Stimulated activated CD8-positive, alpha-beta memory T cell treated with anti-CD3 and anti-CD28 coated beads, Interleukin-12 subunit alpha, Interleukin-12 subunit beta, amount 100 ng/mL, for 1 hour (primary cell): ENCODE results near the gene CCN2.

ENCODE experiments used
- DNase-seq: peaks from one replicate; pipeline ENCODE4 v3.0.0-alpha.2; 2020; ENCODE audit warnings: low read depth

The CCN2 gene, protein sequence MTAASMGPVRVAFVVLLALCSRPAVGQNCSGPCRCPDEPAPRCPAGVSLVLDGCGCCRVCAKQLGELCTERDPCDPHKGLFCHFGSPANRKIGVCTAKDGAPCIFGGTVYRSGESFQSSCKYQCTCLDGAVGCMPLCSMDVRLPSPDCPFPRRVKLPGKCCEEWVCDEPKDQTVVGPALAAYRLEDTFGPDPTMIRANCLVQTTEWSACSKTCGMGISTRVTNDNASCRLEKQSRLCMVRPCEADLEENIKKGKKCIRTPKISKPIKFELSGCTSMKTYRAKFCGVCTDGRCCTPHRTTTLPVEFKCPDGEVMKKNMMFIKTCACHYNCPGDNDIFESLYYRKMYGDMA

DNA sequence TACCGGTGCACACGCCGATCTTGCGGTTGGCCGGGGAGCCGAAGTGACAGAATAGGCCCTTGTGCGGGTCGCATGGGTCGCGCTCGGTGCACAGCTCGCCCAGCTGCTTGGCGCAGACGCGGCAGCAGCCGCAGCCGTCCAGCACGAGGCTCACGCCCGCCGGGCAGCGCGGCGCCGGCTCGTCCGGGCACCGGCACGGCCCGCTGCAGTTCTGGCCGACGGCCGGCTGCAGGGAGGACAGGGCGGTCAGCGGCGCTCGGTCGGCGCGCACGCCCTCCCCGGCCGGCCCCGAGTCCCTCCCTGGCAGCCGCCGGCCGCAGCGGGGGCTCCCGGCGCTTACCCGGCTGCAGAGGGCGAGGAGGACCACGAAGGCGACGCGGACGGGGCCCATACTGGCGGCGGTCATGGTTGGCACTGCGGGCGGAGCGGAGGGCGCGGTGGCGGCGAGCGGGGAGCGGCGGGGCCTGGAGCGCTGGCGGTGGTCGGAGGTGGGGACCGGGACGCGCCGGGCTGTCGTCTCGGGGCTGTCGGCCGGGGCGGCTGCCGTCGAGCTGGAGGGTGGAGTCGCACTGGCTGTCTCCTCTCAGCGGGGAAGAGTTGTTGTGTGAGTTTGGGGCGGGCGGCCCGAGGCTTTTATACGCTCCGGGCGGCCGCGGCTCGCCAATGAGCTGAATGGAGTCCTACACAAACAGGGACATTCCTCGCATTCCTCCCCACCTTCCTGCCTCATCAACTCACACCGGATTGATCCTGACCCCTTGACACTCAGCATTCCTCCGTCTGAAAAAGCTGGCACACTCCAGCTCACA lies at the start of gene CCN2:
TSS of gene CCN2 (minus strand) at position 606 of the 809 bp plus-strand sequence. CDS start at position 406, 200 bp downstream.
- DNase-seq: no peak

DNA sequence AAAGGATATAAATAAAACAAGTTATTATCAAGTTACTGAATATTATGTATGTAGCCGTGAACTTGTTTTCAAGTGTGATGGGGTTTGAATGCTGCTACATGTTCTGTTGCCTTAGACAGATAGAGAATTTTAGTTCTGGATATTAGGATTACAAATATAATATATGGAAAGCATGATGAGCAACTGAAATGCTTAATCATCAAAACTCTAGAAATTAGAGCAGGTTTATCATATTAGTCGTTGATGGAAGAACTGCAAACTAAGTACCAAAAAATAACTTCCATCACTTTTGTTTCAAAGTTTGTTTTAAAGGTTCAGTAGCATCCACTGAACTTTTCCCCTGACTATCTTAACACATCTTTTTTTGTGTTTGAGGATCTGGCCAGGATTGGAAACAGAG lies 49.1 kb upstream of the CCN2 start:
- no peak for DNase-seq

DNA sequence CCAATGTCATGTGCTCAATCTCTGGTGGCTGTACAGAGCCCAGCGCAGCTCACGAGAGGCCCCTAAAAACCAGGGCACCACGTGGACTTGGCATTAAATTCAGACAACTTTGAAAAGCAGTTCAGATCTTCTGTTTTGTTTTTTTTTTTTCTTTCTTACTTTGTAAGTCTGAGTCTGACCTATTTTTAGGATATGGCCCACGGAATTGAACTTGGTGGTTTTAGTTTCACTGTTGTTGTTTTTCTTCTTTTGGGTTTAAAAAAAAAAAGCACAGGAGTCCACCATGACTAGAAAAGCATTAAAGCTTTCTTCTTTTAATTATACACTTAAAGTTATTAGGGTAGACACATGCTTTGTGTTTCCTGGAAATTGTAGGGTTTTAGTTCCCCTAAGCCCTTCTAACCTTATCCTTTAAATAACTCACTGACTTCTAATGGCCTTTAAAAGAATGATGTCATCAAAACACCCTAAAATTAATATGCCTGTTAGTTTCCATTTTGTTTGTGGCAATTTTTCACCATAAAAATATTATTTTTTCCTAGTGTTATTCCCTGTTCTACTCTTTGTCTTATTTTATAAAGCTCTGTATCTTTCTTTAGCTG lies 48.5 kb upstream of the CCN2 start:
- DNase-seq: no peak

DNA sequence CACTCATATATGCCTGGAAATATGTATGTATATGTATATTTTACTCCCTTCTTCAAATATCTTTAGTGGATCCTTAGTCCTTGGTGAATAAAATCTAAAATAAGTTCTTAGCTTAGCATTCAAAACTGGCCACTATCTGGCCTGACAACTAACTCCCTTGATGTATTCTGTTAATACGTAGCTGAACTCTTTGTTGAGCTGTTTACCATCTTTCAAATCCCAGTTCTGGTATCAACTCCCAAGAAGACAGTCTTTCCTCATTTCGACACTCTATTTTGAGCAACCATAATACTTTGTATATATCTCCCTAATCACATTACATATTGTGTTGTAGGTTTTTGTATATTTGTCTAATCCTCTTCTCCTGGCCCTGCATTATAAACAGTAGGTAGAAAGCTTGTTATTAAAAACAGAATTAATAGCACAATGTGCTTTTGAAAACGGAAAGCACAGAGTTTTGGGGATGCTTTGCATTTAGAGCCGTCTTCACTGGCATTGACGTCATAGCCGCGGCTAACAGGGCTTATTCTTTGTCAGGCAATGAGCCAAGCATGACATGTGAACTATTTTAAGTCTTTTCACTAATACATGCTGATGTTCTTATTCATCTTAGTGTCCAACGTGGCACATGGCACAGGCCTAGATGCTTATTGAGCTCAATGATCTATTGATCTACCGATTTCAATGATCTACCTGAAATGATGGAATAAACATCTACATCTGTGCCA lies 47.2 kb upstream of the CCN2 start:
- no peak for DNase-seq

DNA sequence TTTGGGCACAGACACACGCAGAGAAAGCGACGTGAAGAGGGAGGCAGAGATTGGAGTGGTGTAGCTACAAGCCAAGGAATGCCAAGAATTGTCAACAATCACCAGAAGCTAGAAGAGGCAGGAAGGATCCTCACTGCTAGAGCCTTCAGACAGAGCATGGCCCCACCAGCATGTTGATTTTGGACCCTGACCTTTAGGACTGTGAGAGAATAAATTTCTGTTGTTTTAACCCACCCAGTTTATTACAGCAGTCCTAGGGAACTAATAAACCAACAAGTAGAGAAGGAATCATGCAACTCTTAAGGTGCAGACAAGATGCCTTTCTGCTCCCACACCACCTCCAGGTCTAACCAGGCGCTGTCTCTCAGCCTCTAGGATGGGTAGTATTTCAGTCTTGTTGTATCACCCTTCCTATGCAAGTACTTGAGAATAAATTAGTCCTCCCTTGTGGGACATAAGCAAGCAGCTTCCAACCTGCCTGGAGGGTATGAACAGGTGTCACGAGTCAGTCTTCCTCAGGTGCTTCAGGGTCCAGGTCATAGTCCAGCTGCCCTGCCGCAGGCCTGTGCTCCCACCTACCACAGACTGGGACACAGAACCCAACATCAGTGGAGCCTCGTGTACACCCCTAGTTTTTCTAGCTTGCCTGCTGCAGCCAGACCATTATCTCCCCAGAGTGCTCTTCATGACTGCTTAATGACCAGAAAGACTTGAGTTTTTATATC lies 46.4 kb upstream of the CCN2 start:
- DNase-seq: no peak

DNA sequence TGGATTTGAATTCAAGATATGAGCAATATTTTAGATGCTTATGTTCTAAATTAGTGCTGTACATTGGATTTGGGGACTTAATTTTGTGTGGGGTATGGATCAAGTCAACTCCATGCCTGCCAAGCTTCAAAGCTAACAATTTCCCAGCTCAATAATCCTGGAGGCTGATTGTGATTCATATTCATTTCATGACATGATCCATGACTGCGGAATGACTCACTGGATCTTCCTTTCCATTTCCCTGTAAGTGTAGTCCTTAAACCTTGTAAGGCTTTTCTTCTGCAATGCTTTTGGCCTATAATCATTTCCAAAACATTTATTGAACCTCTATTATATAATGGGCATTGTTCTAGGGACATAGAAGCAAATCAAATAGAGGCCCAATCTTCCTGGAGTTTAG lies 44.7 kb upstream of the CCN2 start:
- no peak for DNase-seq

DNA sequence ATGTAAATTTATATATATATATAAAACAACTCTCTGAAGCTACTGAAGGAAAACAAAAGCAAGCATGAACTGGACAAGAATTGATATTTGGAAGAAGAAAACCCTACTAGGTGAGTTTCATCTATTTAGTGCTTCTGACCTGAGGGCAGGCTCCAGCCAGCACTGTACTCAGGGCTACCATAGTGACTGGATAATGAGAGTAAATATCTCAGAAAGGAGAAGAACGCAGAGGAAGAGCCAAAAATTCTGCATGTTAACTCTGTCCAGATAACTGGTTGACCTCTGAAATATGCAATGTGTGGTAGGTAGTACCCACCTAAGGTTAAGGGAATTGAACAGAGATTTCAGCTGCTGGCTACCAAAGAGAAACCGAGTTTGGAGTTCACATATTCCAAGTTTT lies 41.4 kb upstream of the CCN2 start:
- DNase-seq: no peak

DNA sequence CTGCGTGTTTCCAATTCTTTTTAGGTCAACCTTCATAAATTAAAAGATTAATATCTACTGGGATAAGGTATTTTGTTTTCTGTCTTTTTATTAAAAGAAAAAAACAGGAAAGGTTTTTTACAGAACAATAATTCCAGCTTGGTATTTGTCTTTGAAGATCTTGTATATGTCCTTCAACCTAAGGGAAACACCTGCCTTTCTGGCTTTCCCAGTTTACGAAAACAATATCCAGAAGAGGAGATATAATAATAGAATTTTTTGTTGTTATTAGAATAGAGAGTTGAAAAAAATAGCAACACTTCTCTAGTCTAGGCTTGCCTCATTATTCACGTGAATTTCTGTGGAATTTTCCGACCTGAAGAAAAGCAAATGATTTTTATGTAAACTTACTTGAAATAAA lies 37.9 kb upstream of the CCN2 start:
- no peak for DNase-seq

DNA sequence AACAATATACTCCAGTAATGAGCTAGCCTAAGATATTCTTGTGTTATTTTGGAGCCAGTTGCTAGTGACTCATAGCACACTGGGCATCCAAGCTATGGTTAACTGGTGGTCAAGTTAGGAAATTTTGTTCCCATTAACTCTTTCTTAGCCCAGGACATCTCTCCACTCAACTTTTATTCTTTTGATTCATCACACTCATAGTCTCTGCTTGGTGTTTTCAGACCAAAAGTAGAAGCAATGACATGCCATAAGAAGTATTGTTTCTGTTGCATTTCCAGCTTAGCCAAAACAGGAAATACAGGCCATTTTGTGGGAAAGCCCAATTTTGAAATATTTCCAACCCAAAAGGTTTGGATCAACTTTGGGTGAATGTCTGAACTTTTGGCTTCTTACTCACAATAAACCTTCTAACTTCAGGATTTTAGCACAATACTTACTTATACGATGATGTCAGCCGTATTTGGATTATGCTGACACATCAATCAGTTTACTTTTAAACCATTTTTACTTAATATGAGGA lies 31.6 kb upstream of the CCN2 start:
- no peak for DNase-seq

DNA sequence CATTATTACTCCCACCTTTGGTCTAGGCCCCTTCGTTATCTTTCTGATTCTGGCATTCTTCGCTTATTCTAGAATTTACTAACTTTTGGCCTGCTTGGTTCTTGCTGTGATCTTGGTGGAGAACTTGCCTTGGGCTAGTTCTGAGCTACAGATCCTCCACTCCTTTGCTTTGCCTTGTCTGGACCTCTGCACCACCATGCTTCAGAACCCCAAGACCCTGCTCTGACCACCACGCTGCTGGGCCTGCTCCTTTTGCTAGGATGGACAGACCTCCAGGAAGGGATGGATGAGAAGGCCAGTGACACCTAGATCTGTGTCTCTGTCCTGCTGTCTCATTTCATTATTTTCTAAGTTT lies 30.4 kb upstream of the CCN2 start:
- DNase-seq: no peak

DNA sequence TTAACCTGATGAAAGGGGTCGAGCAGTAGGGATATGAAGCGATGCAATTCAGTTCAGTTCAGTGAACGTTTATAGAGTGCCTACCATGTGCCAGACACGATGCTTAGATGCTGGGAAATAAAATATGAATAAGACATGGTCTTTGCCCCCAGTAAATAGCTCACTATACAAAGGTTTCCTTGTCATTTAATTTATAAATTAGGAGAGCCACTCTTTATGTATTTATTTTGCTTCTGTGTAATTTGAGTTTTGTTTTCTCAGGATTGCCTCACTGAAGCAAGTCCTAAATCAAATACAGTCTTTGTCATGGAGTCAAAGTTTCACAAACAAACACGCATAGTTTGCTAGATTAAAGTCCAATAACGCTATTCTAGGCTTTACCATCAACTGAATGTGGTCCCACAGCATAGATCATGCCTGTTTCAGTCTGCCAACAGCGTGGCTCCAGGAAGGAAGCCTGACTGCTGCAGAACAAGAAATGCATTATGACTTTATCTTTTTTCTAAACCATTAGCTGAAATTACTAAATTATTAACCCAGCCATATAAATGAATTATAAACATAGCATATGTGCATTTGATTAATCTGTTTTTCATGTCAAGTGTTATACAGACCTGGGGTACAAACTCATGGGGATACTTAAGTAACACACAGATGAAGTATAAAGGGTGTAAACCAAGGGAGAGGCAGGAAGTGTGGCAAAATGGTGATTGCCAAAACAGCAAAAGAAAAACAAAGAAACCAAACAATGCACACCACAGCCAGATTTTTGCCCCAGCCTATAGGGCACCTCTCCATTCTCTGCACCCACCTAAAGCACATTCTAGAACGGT lies 29.8 kb upstream of the CCN2 start:
- DNase-seq: no peak

DNA sequence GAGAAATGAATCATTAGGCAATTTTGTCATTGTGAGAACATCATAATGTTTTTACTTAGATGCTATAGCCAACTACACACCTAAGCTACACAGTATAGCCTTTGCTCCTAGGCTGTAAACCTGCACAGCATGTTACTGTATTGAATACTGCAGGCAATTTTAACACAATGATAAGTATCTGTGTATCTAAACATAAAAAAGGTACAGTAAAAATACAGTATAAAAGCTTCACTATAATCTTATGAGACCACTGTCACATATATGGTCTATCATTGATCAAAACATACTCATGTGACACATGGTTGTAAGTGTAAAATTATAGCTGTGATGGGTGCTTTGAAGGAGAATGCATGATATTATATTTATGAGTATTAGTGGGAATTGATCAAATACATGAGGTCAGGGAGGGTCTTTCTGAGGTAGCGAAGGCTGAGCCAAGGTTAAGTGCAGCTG lies 29.2 kb upstream of the CCN2 start:
- DNase-seq: no peak

DNA sequence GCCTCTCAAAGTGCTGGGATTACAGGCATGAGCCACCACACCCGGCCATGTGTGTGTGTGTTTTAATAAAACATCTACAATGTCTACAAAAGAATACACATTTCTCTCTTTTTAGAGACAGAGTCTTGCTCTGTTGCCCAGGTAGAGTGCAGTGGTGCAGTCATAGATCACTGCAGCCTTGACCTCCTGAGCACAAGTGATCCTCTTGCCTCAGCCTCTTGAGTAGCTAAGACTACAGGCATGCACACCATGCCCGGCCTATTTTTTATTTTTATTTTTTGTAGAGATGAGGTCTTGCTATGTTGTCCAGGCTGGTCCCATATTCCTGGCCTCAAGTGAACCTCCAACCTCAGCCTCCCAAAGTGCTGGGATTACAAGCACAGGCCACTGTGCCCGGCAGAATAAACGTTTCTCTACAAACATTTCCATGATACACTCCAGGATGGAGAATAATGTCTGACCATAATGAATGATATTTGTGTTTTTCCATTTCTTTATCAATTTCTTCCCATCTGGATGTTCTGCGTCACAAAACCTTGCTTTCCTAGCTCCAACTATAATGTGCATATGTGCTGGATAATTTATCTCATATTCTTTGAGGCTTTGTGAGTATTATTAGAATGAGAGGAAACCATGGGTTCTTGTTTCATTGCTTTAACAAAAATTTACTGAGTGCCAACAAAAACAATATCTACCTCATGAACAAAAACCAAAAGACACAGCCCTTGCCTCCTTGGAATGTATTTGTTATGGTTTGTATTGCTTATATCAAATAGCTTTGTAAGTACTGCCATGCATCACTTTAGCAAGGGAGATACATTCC lies 28.6 kb upstream of the CCN2 start:
- no peak for DNase-seq

DNA sequence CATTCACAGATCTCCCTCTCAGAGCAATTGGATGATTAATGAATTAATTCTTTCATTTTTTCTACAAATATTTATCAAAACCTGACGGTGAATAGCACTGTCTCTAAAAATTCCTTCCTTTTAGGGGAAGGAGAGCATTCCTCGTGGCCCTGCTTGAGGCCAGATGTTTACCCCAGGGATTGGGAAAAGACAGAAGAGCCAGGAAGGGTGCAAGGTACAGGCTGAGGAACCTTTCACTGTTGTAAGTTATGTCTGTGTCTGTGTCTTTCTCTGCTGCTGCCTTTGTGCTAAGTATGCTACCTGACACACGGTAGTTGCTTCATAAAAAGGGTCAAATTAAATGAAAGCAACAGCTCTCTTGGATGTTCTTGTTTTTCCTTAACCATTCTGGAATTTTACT lies 27.4 kb upstream of the CCN2 start:
- DNase-seq: no peak

DNA sequence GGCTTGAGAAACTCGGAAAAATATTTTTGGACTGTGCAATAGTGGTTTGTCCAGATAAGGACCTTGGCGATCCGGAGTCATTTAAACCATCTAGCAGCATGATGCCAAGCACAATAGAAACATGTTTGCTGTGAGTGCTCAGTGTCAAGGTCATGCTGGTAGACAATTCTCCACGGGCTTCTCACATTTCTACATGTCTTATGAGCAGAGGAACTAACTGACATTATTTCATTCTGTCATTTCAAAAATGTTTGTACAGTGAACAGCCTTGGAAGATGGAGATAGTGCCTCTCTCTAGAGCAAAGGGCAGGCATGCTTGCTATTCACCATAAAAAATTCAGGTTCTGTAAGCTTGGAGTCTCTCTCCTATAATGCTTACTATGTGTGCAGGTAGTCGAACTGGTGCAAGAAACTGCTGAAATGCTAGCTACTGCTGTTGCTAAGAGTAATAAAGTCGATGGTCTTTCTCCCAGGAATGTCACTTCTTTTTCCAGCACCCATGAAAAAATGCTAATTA lies 25.4 kb upstream of the CCN2 start:
- no peak for DNase-seq

DNA sequence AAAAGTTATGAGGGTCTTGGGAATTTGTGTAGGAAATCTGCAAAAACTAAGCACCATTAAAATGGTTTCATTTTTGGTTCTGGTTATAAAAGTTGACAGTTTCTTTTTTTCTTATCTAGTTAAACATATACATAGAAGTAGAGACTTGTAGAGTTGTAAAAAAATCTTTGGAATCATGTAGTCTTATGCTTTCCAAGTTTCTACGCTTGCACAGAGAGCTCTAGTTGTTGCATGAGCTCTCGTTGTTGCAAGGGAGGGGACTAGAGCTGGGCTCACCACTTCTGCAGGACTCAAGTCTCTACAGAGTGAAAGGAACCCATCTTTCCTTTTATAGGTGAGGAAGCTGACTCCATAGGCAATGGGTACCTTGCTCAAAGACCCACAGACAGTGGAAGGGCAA lies 21.6 kb upstream of the CCN2 start:
- DNase-seq: no peak

DNA sequence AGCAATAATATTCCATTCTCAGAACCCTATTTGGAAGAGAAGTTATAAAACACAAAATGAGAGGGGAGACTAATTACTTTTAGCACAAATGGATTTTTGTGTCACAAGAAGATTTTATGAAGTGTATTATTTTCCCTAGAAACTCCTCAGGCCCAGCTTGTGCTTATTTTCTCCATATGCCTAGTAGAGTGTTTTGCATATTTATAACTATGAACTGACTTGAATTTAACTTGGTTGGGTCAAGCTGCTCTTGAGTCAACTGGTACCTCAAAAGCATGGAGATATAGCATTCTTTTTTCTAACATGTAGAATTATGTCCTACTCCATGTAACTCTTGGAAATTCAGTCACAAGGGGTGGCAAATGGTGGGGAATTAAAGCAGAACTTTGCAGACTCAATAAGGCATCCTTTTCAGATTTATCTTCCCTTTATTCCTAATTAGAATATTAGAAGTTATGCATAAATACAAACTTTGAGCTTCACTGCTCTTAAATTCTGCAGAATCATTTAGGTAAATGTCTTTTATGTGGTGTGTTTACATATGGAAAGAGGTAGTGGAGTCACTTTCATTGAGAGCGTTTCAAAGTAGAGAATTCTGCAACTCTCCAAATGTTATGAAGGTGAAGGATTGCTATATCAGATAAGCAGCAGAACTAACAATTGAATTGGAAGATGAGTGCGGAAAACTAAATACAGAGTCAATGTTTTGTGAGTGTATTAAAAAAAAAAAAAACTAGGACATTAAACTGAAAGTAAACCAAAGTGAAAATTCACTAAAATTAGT lies 19.1 kb upstream of the CCN2 start:
- no peak for DNase-seq

DNA sequence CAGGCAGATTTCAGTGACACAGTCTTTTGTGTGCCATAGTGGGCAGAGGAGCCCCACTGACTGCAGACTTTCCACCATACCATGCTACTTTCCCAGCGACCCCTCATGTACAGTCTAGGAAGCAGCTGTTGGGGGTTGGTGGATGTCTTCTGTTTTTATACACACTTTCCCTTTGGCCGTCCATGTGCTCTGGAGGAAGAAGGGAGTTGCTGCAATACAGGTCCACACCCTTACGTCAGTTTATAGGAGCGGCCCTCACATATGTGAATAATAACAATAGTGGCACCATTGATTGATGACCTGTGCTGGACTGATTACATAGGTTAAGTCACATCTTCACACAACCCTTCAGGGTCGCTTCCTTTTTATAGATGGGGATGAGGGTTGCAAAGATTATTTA lies 17.5 kb upstream of the CCN2 start:
- DNase-seq: no peak

DNA sequence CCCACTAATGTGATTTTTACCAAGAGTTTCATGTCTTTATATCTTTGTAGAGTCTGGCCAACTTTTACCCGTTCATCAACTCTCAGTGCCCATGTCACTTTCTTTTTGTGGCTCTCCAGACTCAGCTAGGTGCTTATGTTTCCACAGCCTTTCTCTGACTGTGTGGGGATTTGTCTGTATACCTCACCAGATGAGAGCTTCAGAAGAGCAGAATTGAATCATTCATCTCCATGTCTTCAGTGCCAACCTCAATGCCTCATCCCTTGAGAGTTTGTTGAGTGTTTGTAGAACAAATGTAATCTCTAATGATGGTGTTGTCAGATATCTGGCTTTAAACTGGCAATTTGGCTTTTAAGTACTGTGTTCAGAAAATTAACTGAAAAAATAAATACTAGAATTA lies 16.8 kb upstream of the CCN2 start:
- DNase-seq: no peak
